Skeletal muscle satellite cell (primary cell): Measurements from ENCODE around the gene HSD17B4.
"Not testable (repeated sequence)": the region's sequence is repeated elsewhere in the genome, so short reads cannot be mapped to it uniquely, and the experiment has no call there.

Experiments
- H3K27me3 ChIP-seq: 2 replicates; pipeline ENCODE4 v1.7.0; 2013; ENCODE audit warnings: low read length; ENCODE audit not compliant: control insufficient read depth, insufficient read depth
- H3K36me3 ChIP-seq: 2 replicates; pipeline ENCODE4 v1.7.0; 2013; ENCODE audit warnings: mild to moderate bottlenecking, control low read depth, low read length; ENCODE audit not compliant: insufficient read depth
- H3K4me1 ChIP-seq: 2 replicates; pipeline ENCODE4 v1.7.0; 2013; ENCODE audit warnings: low read length; ENCODE audit not compliant: control insufficient read depth, insufficient read depth
- H3K4me2 ChIP-seq: 2 replicates; pipeline ENCODE4 v1.7.0; 2013; ENCODE audit warnings: mild to moderate bottlenecking, low read length
- H3K4me3 ChIP-seq: 2 replicates; pipeline ENCODE4 v1.7.0; 2013; ENCODE audit warnings: low read length
- H3K9ac ChIP-seq: 2 replicates; pipeline ENCODE4 v1.7.0; 2013; ENCODE audit warnings: mild to moderate bottlenecking, low read depth, low read length, moderate library complexity
- H3K9me3 ChIP-seq: replicated peaks from 2 replicates; pipeline ENCODE4 v1.7.0; 2013; ENCODE audit warnings: mild to moderate bottlenecking, control low read depth, low read length

The HSD17B4 gene

DNA sequence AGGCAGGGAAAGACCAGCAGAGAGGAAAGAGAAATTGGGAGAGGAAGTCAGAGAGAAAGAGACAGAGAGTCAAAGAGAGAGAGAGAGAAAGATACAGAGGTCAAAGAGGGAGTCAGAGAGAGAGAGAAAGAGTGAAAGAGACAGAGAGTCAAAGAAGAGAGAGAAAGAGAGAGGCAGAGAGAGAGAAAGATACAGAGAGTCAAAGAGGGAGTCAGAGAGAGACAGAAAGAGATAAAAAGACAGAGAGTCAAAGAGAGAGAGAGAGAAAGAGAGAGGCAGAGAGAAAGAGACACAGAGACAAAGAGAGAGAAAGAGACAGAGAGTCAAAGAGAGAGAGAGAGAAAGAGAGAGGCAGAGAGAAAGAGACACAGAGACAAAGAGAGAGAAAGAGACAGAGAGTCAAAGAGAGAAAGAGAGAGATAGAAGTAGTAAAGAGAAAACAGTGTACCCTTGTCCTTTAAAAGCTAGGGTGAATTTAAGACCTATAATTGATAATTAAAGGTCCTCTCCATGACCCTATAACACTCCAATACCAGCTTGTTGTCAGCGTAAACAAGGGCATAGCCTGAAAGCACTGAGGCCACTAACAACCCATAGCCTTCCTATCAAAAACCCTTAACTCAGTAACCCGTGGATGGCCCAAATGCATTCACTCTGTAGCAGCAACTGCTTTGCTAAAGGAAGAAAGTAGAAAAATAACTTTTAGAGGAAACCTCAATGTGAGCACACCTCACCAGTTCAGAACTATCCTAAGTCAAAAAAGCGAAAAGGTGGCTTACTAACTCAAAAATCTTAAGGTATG, 14.3 kb upstream of the HSD17B4 start:
- not testable (repeated sequence) for H3K36me3 ChIP-seq

DNA sequence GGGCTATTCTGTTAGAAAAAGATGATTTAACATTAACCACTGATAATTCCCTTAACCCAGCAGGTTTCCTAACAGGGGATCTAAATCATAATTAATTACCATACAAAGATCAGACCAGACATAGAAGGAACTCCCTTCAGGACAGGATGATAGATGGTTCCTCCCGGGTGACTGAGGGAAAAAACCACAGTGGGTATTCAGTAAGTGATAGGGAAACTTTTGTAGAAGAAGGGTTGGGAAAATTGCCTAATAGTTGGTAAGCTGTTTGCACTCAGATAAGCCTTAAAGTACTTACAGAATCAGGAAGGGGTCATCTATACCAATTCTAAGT, 13.7 kb upstream of the HSD17B4 start:
- peaks cover 17% of the 10 kb centered on the region for H3K27me3 ChIP-seq
- H3K9me3 ChIP-seq, H3K4me2 ChIP-seq, H3K4me1 ChIP-seq, H3K9ac ChIP-seq, H3K36me3 ChIP-seq, H3K4me3 ChIP-seq: not testable (repeated sequence)

More for the DNA sequence above, 14.3 kb upstream of the HSD17B4 start:
- H3K9ac ChIP-seq, H3K4me2 ChIP-seq, H3K4me3 ChIP-seq, H3K9me3 ChIP-seq, H3K4me1 ChIP-seq: not testable (repeated sequence)
- H3K27me3 ChIP-seq, result peaks cover 17% of the 10 kb centered on the region

DNA sequence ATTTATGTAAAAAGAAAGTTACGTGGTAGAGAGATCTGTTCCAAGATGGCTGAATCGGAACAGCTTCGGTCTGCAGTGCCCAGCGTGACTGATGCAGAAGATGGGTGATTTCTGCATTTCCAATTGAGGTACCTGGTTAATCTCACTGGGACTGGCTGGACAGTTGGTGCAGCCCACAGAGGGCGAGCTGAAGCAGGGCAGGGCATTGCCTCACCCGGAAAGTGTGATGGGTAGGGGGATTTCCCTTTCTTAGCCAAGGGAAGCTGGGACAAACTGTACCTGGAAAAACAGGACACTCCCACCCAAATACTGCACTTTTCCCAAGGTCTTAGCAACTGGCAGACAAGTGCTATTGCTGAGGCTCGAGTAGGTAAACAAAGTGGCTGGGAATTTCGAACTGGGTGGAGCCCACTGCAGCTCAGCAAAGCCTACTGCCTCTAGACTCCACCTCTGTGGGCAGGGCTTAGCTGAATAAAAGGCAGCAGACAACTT, 13.1 kb upstream of the HSD17B4 start:
- Histone ChIP-seq H3K27me3 (peaks cover 17% of the 10 kb centered on the region), H3K9ac (no peak overlapping the region), H3K4me1 (no peaks in the 10 kb centered on the region), H3K4me3 (no peak overlapping the region), H3K4me2 (no peak overlapping the region), H3K9me3 (no peaks in the 10 kb centered on the region), H3K36me3 (no peaks in the 10 kb centered on the region)

DNA sequence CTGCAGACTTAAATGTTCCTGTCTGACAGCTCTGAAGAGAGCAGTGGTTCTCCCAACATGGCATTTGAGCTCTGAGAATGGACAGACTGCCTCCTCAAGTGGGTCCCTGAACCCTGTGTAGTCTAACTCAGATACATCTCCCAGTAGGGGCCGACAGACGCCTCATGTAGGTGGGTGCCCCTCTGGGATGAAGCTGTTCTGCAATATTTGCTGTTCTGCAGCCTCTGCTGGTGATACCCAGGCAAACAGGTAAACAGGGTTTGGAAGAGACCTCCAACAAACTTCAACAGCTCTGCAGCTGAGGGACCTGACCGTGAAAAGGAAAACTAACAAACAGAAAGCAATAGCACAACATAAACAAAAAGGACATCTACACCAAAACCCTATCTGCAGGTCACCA, 12.7 kb upstream of the HSD17B4 start:
- H3K4me3 ChIP-seq, H3K9ac ChIP-seq, H3K9me3 ChIP-seq, H3K4me1 ChIP-seq, H3K4me2 ChIP-seq, H3K36me3 ChIP-seq: not testable (repeated sequence)
- peaks cover 17% of the 10 kb centered on the region for H3K27me3 ChIP-seq

DNA sequence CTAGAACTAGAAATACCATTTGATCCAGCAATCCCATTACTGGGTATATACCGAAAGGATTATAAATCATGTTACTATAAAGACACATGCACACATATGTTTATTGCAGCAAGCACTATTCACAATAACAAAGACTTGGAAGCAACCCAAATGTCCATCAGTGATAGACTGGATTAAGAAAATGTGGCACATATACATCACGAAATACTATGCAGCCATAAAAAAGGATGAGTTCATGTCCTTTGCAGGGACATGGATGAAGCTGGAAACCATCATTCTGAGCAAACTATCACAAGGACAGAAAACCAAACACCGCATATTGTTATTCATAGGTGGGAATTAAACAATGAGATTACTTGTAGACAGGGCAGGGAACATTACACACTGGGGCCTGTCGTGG, 7.7 kb upstream of the HSD17B4 start:
- H3K9me3 ChIP-seq, H3K4me1 ChIP-seq, H3K9ac ChIP-seq, H3K36me3 ChIP-seq, H3K27me3 ChIP-seq, H3K4me3 ChIP-seq, H3K4me2 ChIP-seq: not testable (repeated sequence)

GRCh38 chr5:119445544-119445943, 6.8 kb upstream of the HSD17B4 start:
- no peak overlapping the region for H3K9ac ChIP-seq
- peaks cover 7% of the 10 kb centered on the region for H3K27me3 ChIP-seq
- no peaks in the 10 kb centered on the region for H3K4me1 ChIP-seq
- H3K36me3 ChIP-seq, result no peaks in the 10 kb centered on the region
- no peak overlapping the region for H3K4me2 ChIP-seq
- H3K9me3 ChIP-seq, result no peaks in the 10 kb centered on the region
- no peak overlapping the region for H3K4me3 ChIP-seq

GRCh38 chr5:119449882-119450281, 2.4 kb upstream of the HSD17B4 start:
- peaks cover 6% of the 10 kb centered on the region for H3K4me1 ChIP-seq
- H3K4me2 ChIP-seq, result no peak overlapping the region
- H3K4me3 ChIP-seq, result no peak overlapping the region
- no peaks in the 10 kb centered on the region for H3K9me3 ChIP-seq
- no peaks in the 10 kb centered on the region for H3K36me3 ChIP-seq
- no peak overlapping the region for H3K9ac ChIP-seq
- H3K27me3 ChIP-seq, result peaks cover 7% of the 10 kb centered on the region

DNA sequence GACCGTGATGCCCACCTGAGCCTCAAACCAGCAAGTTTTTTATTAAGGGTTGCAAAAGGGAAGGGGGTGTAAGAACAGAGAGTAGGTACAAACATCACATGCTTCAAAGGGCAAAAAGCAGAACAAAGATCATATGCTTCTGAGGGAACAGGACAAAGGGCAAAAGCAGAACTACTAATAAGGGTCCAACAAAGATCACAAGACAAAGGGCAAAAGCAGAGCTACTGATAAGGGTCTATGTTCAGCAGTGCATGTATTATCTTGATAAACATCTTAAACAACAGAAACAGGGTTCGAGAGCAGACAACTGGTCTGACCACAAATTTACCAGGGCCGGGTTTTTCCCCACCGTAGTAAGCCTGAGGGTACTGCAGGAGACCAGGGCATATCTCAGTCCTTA, 1.7 kb upstream of the HSD17B4 start:
- H3K9ac ChIP-seq, result not testable (repeated sequence)

GRCh38 chr5:119451561-119451960, 736 bp upstream of the HSD17B4 start:
- no peaks in the 10 kb centered on the region for H3K36me3 ChIP-seq
- H3K9ac ChIP-seq, result no peak overlapping the region
- peaks cover 4% of the 10 kb centered on the region for H3K27me3 ChIP-seq
- no peaks in the 10 kb centered on the region for H3K9me3 ChIP-seq
- H3K4me1 ChIP-seq, result peaks cover 6% of the 10 kb centered on the region
- no peak overlapping the region for H3K4me3 ChIP-seq
- H3K4me2 ChIP-seq, result peak overlapping the region; percentile 93

More for the DNA sequence above, 1.7 kb upstream of the HSD17B4 start:
- H3K4me3 ChIP-seq, H3K4me2 ChIP-seq, H3K27me3 ChIP-seq, H3K9me3 ChIP-seq, H3K4me1 ChIP-seq, H3K36me3 ChIP-seq: not testable (repeated sequence)

DNA sequence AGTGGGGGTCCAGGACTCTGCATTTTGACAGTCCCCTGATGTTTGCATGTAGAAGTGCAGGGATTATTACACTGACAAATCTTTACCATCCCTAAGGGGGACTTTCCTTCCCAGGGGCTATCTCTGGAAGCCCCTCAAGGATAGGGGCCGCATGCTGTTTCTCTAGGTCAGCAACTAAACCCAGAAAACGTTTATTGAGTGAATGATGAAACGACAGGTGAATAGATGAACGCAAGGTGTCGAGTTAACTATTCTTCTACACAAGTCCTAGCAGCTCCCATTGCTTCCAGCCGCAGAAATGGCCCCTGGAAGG, 281 bp upstream of the HSD17B4 start:
- no peak overlapping the region for H3K9ac ChIP-seq
- H3K4me3 ChIP-seq, result peak overlapping the region; percentile 91
- peaks cover 6% of the 10 kb centered on the region for H3K4me1 ChIP-seq
- H3K27me3 ChIP-seq, result no peaks in the 10 kb centered on the region
- H3K4me2 ChIP-seq, result peak overlapping the region; percentile 93
- H3K9me3 ChIP-seq, result no peaks in the 10 kb centered on the region
- H3K36me3 ChIP-seq, result peaks cover 3% of the 10 kb centered on the region

DNA sequence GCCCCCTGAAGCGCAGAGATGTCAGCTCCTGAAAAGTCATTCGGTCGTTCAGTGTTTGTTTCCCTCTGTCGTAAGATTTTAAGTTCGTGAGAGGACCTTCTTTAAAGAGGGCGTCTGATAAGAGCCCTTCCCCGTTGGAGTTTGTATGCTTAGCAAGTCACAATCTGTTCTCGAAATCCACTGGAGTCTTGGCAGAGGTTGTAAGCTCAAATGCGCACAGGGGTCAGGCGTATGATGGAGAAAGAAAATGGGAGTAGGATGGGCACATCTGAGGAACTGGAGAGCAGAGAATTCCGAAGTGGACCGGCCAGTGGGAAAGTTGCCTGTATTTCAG, 710 bp downstream of the HSD17B4 start:
- peaks cover 4% of the 10 kb centered on the region for H3K36me3 ChIP-seq
- H3K4me3 ChIP-seq, result peak overlapping the region; percentile 91
- H3K27me3 ChIP-seq, result no peaks in the 10 kb centered on the region
- H3K4me1 ChIP-seq, result peaks cover 6% of the 10 kb centered on the region
- no peaks in the 10 kb centered on the region for H3K9me3 ChIP-seq
- peak overlapping the region; percentile 93 for H3K4me2 ChIP-seq
- H3K9ac ChIP-seq, result peak overlapping the region; percentile 83

- no peak overlapping the region for H3K9ac ChIP-seq
- H3K4me1 ChIP-seq, result peaks cover 6% of the 10 kb centered on the region
- no peak overlapping the region for H3K4me2 ChIP-seq
- no peak overlapping the region for H3K4me3 ChIP-seq
- no peaks in the 10 kb centered on the region for H3K9me3 ChIP-seq
- peaks cover 4% of the 10 kb centered on the region for H3K36me3 ChIP-seq
- no peaks in the 10 kb centered on the region for H3K27me3 ChIP-seq
These were observed 1.9 kb downstream of the HSD17B4 start for GRCh38 chr5:119454171-119454570.
